GM21786 (cell line): ENCODE results near the gene IL1R1.
"Not testable (repeated sequence)": the region's sequence is repeated elsewhere in the genome, so short reads cannot be mapped to it uniquely, and the experiment has no call there.

Experiments
- ATAC-seq: cut with Tn5 transposase; IDR thresholded peaks from one replicate; pipeline ENCODE4 v1.9.1; 2021; ENCODE audit not compliant: unreplicated experiment

Gene IL1R1, protein sequence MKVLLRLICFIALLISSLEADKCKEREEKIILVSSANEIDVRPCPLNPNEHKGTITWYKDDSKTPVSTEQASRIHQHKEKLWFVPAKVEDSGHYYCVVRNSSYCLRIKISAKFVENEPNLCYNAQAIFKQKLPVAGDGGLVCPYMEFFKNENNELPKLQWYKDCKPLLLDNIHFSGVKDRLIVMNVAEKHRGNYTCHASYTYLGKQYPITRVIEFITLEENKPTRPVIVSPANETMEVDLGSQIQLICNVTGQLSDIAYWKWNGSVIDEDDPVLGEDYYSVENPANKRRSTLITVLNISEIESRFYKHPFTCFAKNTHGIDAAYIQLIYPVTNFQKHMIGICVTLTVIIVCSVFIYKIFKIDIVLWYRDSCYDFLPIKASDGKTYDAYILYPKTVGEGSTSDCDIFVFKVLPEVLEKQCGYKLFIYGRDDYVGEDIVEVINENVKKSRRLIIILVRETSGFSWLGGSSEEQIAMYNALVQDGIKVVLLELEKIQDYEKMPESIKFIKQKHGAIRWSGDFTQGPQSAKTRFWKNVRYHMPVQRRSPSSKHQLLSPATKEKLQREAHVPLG

GRCh38 chr2:102141970-102142828, at the start of gene IL1R1:
Gene IL1R1, plus strand, starts transcription at chr2:102142746. Its CDS starts 14,979 bp downstream, at chr2:102157725.
- no peak for ATAC-seq

GRCh38 chr2:102093662-102094061, 48.9 kb upstream of the IL1R1 start:
- no peak for ATAC-seq

- no peak for ATAC-seq
Measured at GRCh38 chr2:102094917-102095316, 47.6 kb upstream of the IL1R1 start.

GRCh38 chr2:102096103-102096502, 46.4 kb upstream of the IL1R1 start:
- ATAC-seq = no peak

- no peak for ATAC-seq
Measured at GRCh38 chr2:102098756-102099155, 43.8 kb upstream of the IL1R1 start.

GRCh38 chr2:102099536-102100298, 42.8 kb upstream of the IL1R1 start:
- no peak for ATAC-seq

- ATAC-seq = no peak
Measured at GRCh38 chr2:102100371-102101096, 42.0 kb upstream of the IL1R1 start.

DNA sequence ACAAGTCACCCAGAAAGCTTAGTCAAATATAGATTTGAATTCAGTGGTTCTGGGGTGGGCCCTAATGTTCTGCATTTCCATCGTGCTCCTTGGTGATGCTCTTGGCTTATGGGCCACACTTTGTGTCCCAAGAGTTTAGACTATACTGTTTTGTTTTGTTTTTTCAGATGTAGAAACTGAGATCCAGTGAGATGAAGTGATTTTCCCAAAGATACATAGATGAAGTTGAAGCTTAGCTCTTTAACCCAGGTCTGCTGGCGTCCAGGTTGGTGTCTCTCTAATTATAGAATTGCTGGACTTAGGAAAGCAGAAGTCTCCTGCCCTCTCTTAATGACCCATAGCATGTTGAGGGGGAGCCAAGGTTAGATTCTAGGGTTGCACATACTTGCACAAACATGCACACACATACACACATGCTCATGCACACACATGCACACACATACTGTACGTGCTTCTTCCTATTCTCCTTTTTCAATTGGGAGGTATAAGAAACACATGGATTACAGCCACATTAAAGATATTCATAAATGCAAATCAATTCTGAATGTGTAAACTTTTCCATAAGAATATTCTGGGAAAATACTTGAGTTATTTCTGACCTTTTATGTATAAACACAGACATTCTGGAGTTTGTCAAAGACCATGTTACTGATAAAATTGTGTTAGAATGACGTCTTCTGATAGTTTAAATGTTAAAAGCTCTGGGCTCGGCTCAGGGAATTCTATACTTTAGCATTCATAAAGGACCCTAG, 41.3 kb upstream of the IL1R1 start:
- ATAC-seq = no peak

DNA sequence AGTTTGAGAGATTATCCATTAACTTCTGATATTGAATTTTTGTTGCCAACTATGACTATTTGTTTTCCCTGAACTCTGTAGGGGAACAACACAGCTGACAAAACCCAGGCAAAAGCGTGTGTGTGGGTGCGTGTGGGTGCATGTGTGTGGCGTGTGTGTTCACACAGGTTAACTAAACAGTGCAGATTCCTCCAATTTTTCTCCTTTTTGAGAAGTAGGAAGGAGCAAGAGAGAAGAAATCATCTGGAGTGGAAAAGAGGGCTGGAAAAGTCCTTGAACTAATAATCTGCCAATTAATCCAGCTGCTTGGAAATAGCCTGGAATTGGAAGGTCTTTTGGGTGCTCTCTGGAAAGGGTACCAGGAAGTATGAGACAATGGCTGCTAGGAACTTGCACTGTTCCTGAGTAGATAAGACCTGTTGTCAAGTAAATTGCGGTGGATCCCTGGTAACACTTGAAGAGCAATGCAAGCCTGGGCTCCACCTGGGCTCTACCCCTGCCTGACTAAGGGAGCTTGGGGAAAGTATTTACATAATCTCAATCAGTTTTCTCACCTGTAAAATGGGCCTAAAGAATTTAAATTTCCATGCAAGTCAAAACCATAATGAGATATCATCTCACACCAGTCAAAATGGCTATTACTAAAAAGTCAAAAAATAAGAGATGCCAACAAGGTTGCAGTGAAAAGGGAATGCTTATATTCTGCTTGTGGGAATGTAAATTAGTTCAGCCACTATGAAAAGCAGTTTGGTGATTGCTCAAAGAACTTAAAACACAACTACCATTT, 40.5 kb upstream of the IL1R1 start:
- no peak for ATAC-seq

DNA sequence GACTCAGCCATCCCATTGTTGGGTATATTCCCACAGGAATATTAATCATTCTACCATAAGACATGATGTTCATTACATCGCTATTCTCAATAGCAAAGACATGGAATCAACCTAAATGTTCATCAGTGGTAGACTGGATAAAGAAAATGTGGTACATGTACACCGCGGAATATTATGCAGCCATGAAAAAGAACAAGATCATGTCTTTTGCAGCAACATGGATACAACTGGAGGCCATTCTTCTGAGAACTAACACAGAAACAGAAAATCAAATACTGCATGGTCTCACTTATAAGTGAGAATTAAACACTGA, 40.0 kb upstream of the IL1R1 start:
- ATAC-seq = not testable (repeated sequence)

DNA sequence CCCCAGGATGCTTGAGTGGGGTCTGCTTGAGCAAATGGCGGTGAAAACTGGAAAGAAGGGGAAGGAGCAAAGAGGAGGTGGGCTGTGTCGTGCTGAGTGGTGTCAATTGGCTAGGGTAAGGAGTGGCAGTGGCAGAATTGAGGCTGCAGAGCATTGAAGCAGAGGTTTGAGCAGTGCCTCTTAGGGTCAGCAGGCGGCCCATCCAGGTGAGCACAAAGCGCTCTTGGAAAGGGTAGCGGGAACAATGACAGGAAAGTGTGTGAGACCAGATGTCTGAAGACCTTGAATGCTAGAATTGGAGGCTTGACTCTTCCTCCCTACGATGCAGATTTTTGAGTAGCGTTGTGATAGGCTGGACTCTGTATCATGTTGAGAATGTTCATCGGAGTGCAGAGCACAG, 39.3 kb upstream of the IL1R1 start:
- ATAC-seq = no peak

DNA sequence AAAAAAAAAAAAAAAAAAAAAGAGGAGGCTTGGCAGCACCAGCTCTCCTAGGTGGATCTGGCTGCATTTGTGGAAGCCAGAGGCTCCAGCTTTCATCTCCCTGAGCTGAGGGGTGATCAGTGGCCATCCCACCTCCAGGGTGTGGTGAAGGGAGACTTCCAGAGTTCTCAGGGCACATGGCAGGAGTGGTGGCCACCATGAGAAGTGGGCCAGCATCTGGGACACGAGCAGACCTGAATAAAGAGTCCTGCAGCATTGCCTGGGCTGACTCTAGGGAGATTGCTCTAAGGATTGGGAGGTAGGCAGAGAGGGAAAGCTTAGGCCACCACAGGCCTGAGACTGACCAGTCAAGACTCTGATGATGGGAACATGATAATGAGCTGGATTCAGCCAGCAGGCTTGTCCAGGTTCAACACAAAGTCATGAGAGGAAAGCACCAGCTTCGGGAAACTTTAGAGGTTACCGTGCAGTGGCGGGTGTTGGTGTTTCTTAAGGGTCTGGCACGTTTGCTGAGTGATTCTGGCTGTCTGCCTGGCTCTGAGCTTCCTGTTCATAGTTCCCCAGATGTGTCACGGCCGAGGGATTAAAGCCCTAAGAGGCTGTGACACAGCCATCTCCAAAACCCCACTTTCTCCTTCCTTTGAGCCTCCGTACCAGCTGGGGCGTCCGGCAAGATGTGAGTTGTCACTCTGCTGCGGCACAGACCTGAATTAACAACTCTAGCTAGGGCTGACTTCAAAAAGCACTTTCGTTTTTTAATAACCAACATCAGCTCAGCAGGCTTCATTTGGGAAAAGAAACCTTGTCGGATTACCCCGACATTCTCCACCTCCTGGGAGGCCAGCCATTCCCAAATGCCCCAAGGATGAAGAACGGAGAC, 38.3 kb upstream of the IL1R1 start:
- ATAC-seq = peak; percentile 63

- no peak for ATAC-seq
Measured at GRCh38 chr2:102106133-102106556, 36.4 kb upstream of the IL1R1 start.

- not testable (repeated sequence) for ATAC-seq
Measured at GRCh38 chr2:102106813-102107740, 35.5 kb upstream of the IL1R1 start.

GRCh38 chr2:102107741-102108070, 34.8 kb upstream of the IL1R1 start:
- peak; percentile 51 for ATAC-seq

DNA sequence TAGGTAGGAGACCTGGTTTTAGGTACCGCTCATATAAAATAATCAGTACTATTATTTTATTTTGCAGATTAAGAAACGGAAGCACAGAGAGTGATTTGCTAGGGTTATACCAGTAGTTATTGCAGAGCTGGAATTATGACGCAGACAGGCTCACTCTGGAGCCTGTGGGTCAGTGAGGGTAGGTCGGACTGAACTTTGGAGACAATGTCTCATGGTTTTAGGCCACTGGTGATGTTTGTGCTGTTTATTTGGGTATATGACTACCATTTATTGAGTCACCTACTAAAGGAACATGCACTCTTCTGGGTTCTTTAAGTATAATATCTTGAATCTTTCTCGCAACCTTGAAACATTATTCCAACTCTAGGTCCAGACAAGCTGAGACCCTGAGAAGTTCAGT, 33.5 kb upstream of the IL1R1 start:
- ATAC-seq = no peak

- no peak for ATAC-seq
Measured at GRCh38 chr2:102110171-102110570, 32.4 kb upstream of the IL1R1 start.
